ENCODE measurements around the gene PLXNA4.

PLXNA4 gene

GRCh38 chr7:132100981-132101380 is 475.3 kb downstream of the PLXNA4 start:
- no peak for FAIRE-seq
- DNase-seq (ENCODE audit: insufficient read length) = no peak
- TF ChIP-seq POLR2AphosphoS5 (IDR thresholded peaks at IDR 0.05; ENCODE audit: low read depth, low read length) = no peak
- TF ChIP-seq POLR2A (IDR thresholded peaks at IDR 0.05; ENCODE audit: low read depth, low read length) = no peak
- no peak for TF ChIP-seq TAF1 (IDR thresholded peaks at IDR 0.05; ENCODE audit: borderline replicate concordance, low read depth, low read length)

GRCh38 chr7:132100483-132100882 is 475.8 kb downstream of the PLXNA4 start:
- no peak for DNase-seq (ENCODE audit: insufficient read length)
- no peak for TF ChIP-seq POLR2AphosphoS5 (IDR thresholded peaks at IDR 0.05; ENCODE audit: low read depth, low read length)
- no peak for TF ChIP-seq TAF1 (IDR thresholded peaks at IDR 0.05; ENCODE audit: borderline replicate concordance, low read depth, low read length)
- no peak for TF ChIP-seq POLR2A (IDR thresholded peaks at IDR 0.05; ENCODE audit: low read depth, low read length)
- FAIRE-seq = no peak

- FAIRE-seq (no peak), DNase-seq (ENCODE audit: insufficient read length) (no peak)
- TF ChIP-seq TAF1 (IDR thresholded peaks at IDR 0.05; ENCODE audit: borderline replicate concordance, low read depth, low read length) (no peak), POLR2A (IDR thresholded peaks at IDR 0.05; ENCODE audit: low read depth, low read length) (no peak), POLR2AphosphoS5 (IDR thresholded peaks at IDR 0.05; ENCODE audit: low read depth, low read length) (no peak)
Measured at GRCh38 chr7:132099163-132099562, 477.1 kb downstream of the PLXNA4 start.

GRCh38 chr7:132098327-132098726 is 477.9 kb downstream of the PLXNA4 start:
- no peak for TF ChIP-seq POLR2AphosphoS5 (IDR thresholded peaks at IDR 0.05; ENCODE audit: low read depth, low read length)
- no peak for TF ChIP-seq TAF1 (IDR thresholded peaks at IDR 0.05; ENCODE audit: borderline replicate concordance, low read depth, low read length)
- no peak for TF ChIP-seq POLR2A (IDR thresholded peaks at IDR 0.05; ENCODE audit: low read depth, low read length)
- DNase-seq (ENCODE audit: insufficient read length) = no peak
- FAIRE-seq = no peak

- no peak for FAIRE-seq
- TF ChIP-seq POLR2A (IDR thresholded peaks at IDR 0.05; ENCODE audit: low read depth, low read length) (no peak), POLR2AphosphoS5 (IDR thresholded peaks at IDR 0.05; ENCODE audit: low read depth, low read length) (no peak), TAF1 (IDR thresholded peaks at IDR 0.05; ENCODE audit: borderline replicate concordance, low read depth, low read length) (no peak)
- DNase-seq (ENCODE audit: insufficient read length) = no peak
Measured at GRCh38 chr7:132097550-132098134, 478.6 kb downstream of the PLXNA4 start.

- FAIRE-seq = no peak
- TF ChIP-seq TAF1 (IDR thresholded peaks at IDR 0.05; ENCODE audit: borderline replicate concordance, low read depth, low read length) (no peak), POLR2A (IDR thresholded peaks at IDR 0.05; ENCODE audit: low read depth, low read length) (no peak)
Measured at GRCh38 chr7:132095111-132095765, 481.0 kb downstream of the PLXNA4 start.

GRCh38 chr7:132092106-132092505 is 484.2 kb downstream of the PLXNA4 start:
- FAIRE-seq (no peak), DNase-seq (ENCODE audit: insufficient read length) (no peak)
- TF ChIP-seq TAF1 (IDR thresholded peaks at IDR 0.05; ENCODE audit: borderline replicate concordance, low read depth, low read length) (no peak), POLR2A (IDR thresholded peaks at IDR 0.05; ENCODE audit: low read depth, low read length) (no peak), POLR2AphosphoS5 (IDR thresholded peaks at IDR 0.05; ENCODE audit: low read depth, low read length) (no peak)

More at GRCh38 chr7:132095111-132095765, 481.0 kb downstream of the PLXNA4 start:
- DNase-seq (ENCODE audit: insufficient read length) = no peak

GRCh38 chr7:132091706-132092105 is 484.6 kb downstream of the PLXNA4 start:
- DNase-seq (ENCODE audit: insufficient read length) (no peak), FAIRE-seq (no peak)
- TF ChIP-seq TAF1 (IDR thresholded peaks at IDR 0.05; ENCODE audit: borderline replicate concordance, low read depth, low read length) = no peak
- TF ChIP-seq POLR2A (IDR thresholded peaks at IDR 0.05; ENCODE audit: low read depth, low read length) = no peak

- no peak for DNase-seq (ENCODE audit: insufficient read length)
- no peak for FAIRE-seq
- no peak for TF ChIP-seq TAF1 (IDR thresholded peaks at IDR 0.05; ENCODE audit: borderline replicate concordance, low read depth, low read length)
- no peak for TF ChIP-seq POLR2A (IDR thresholded peaks at IDR 0.05; ENCODE audit: low read depth, low read length)
- TF ChIP-seq POLR2AphosphoS5 (IDR thresholded peaks at IDR 0.05; ENCODE audit: low read depth, low read length) = no peak
Measured at GRCh38 chr7:132090444-132090843, 485.8 kb downstream of the PLXNA4 start.

GRCh38 chr7:132089356-132089755 is 486.9 kb downstream of the PLXNA4 start:
- no peak for DNase-seq (ENCODE audit: insufficient read length)
- TF ChIP-seq POLR2A (IDR thresholded peaks at IDR 0.05; ENCODE audit: low read depth, low read length) (no peak), POLR2AphosphoS5 (IDR thresholded peaks at IDR 0.05; ENCODE audit: low read depth, low read length) (no peak), TAF1 (IDR thresholded peaks at IDR 0.05; ENCODE audit: borderline replicate concordance, low read depth, low read length) (no peak)
- no peak for FAIRE-seq

GRCh38 chr7:132087421-132087820 is 488.8 kb downstream of the PLXNA4 start:
- FAIRE-seq = no peak

GRCh38 chr7:132084776-132085388 is 491.4 kb downstream of the PLXNA4 start:
- DNase-seq (ENCODE audit: insufficient read length) (no peak), FAIRE-seq (no peak)
- TF ChIP-seq POLR2A (IDR thresholded peaks at IDR 0.05; ENCODE audit: low read depth, low read length) (no peak), TAF1 (IDR thresholded peaks at IDR 0.05; ENCODE audit: borderline replicate concordance, low read depth, low read length) (no peak), POLR2AphosphoS5 (IDR thresholded peaks at IDR 0.05; ENCODE audit: low read depth, low read length) (no peak)

More at GRCh38 chr7:132087421-132087820, 488.8 kb downstream of the PLXNA4 start:
- TF ChIP-seq TAF1 (IDR thresholded peaks at IDR 0.05; ENCODE audit: borderline replicate concordance, low read depth, low read length) (no peak), POLR2AphosphoS5 (IDR thresholded peaks at IDR 0.05; ENCODE audit: low read depth, low read length) (no peak)
- DNase-seq (ENCODE audit: insufficient read length) = no peak

Data from GM12892 (cell line).